Measurements from ENCODE around the gene VPS52. TPM values are rescaled to one million over a fixed set of nuclear protein-coding genes. Genes with fewer than 3 reads are reported as not detected.

VPS52 gene
- total RNA-seq, 2 donors from 2014 or later: 31.4 to 43.2 TPM

- Histone ChIP-seq H3K27me3 (replicated peaks; ENCODE audit: insufficient read depth) (no peaks in the 10 kb centered on the region), H3K36me3 (peaks cover 26% of the 10 kb centered on the region), H3K27ac (no peak overlapping the region), H3K9me3 (no peaks in the 10 kb centered on the region), H3K4me1 (ENCODE audit: control insufficient read depth in 1 of 2, low read depth in 2 of 2) (peaks cover 22 to 39% of the 10 kb centered on the region in 2 donors), H3K4me3 (no peak overlapping the region)
- DNase-seq (ENCODE audit: low spot score) (no peak), ATAC-seq (ENCODE audit: insufficient number of reproducible peaks, low FRiP score, low read depth) (no peak)
- TF ChIP-seq CTCF (IDR thresholded peaks at IDR 0.05): no peak
Measured at GRCh38 chr6:33206027-33206863, 65.4 kb downstream of the VPS52 start.

- DNase-seq (ENCODE audit: low spot score): no peak
- Histone ChIP-seq H3K27me3 (replicated peaks; ENCODE audit: insufficient read depth) (no peaks in the 10 kb centered on the region), H3K4me3 (peak overlapping the region; percentile 90), H3K36me3 (peaks cover 21% of the 10 kb centered on the region), H3K4me1 (ENCODE audit: control insufficient read depth in 1 of 2, low read depth in 2 of 2) (peaks cover 22 to 40% of the 10 kb centered on the region in 2 donors), H3K27ac (no peak overlapping the region), H3K9me3 (no peaks in the 10 kb centered on the region)
- no peak for ATAC-seq (ENCODE audit: insufficient number of reproducible peaks, low FRiP score, low read depth)
- TF ChIP-seq CTCF (IDR thresholded peaks at IDR 0.05): no peak
Measured at GRCh38 chr6:33205191-33206026, 66.3 kb downstream of the VPS52 start.

- H3K36me3 ChIP-seq: peaks cover 17% of the 10 kb centered on the region
- peak within 1 kb of the TSS; percentile 90 for H3K4me3 ChIP-seq
- peaks cover 22 to 41% of the 10 kb centered on the region in 2 donors for H3K4me1 ChIP-seq (ENCODE audit: control insufficient read depth in 1 of 2, low read depth in 2 of 2)
- no peaks in the 10 kb centered on the region for H3K27me3 ChIP-seq (replicated peaks; ENCODE audit: insufficient read depth)
- no peak within 1 kb of the TSS for H3K27ac ChIP-seq
- H3K9me3 ChIP-seq: no peaks in the 10 kb centered on the region
- no peak for TF ChIP-seq CTCF (IDR thresholded peaks at IDR 0.05)
- peak; percentile 78 for DNase-seq (ENCODE audit: low spot score)
- no peak for ATAC-seq (ENCODE audit: insufficient number of reproducible peaks, low FRiP score, low read depth)
Measured at GRCh38 chr6:33204415-33205190, 67.1 kb downstream of the VPS52 start, which contains the start of gene HSD17B8. HSD17B8 (plus strand) TSS chr6:33204655; CDS start chr6:33204669, 14 bp downstream.

- DNase-seq (ENCODE audit: low spot score) (no peak), ATAC-seq (ENCODE audit: insufficient number of reproducible peaks, low FRiP score, low read depth) (no peak)
- Histone ChIP-seq H3K4me1 (ENCODE audit: control insufficient read depth in 1 of 2, low read depth in 2 of 2) (peaks cover 26 to 46% of the 10 kb centered on the region in 2 donors), H3K9me3 (no peaks in the 10 kb centered on the region), H3K27me3 (replicated peaks; ENCODE audit: insufficient read depth) (no peaks in the 10 kb centered on the region), H3K36me3 (peaks cover 15% of the 10 kb centered on the region), H3K4me3 (peak overlapping the region; percentile 90), H3K27ac (no peak overlapping the region)
- TF ChIP-seq CTCF (IDR thresholded peaks at IDR 0.05): no peak
Measured at GRCh38 chr6:33204165-33204414, 67.6 kb downstream of the VPS52 start.

Data from thoracic aorta (tissue), 2 donors.